ENCODE measurements around the gene KCNH4.
A peak's percentile ranks its signal among the peaks of the same experiment; 100 is the strongest.

Gene KCNH4

DNA sequence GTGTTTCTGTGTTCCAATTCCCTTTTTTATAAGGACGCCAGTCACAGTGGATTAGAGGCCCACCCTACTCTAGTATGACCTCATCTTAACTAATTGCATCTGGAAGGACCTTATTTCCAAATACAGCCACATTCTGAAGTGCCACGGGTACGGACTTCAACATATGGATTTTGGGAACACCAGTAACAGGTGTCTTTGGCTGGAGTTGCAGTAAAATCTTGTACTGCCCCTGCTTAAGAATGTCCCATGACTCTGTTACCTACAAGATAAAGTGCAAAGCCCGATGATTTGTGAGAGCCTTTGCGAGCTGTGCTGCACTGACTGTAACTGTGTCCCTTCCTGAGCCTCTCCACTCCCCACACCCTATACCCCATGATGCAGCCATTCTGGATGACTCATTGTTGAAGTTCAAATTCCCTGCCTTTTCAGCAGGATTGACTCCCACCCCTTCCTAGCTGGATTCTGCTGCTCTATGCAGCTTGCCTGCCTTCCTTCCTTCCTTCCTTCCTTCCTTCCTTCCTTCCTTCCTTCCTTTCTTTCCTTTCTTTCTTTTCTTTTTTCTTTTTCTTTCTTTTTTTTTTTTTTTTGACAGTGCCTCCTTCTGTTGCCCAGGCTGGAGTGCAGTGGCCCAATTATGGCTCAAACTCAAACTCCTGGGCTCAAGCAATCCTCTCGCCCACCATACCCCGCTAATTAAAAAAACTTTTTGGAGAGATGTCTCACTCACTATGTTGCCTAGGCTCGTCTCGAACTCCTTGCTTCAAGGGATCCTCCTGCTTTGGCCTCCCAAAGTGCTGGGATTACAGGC lies 2.2 kb upstream of the KCNH4 start:
- H3K4me1 ChIP-seq (ENCODE audit: insufficient read depth, poor library complexity, severe bottlenecking), result no peaks in the 10 kb centered on the region
- DNase-seq (ENCODE audit: low spot score), result no peak
- no peaks in the 10 kb centered on the region for H3K9me3 ChIP-seq (ENCODE audit: severe bottlenecking)
- no peak for ATAC-seq (ENCODE audit: low read depth)
- H3K4me3 ChIP-seq (ENCODE audit: severe bottlenecking), result no peak overlapping the region
- no peaks in the 10 kb centered on the region for H3K36me3 ChIP-seq (ENCODE audit: low read depth)
- H3K27ac ChIP-seq (ENCODE audit: poor library complexity, severe bottlenecking), result no peak overlapping the region
- TF ChIP-seq, protein P1, sequence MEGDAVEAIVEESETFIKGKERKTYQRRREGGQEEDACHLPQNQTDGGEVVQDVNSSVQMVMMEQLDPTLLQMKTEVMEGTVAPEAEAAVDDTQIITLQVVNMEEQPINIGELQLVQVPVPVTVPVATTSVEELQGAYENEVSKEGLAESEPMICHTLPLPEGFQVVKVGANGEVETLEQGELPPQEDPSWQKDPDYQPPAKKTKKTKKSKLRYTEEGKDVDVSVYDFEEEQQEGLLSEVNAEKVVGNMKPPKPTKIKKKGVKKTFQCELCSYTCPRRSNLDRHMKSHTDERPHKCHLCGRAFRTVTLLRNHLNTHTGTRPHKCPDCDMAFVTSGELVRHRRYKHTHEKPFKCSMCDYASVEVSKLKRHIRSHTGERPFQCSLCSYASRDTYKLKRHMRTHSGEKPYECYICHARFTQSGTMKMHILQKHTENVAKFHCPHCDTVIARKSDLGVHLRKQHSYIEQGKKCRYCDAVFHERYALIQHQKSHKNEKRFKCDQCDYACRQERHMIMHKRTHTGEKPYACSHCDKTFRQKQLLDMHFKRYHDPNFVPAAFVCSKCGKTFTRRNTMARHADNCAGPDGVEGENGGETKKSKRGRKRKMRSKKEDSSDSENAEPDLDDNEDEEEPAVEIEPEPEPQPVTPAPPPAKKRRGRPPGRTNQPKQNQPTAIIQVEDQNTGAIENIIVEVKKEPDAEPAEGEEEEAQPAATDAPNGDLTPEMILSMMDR (IDR thresholded peaks at IDR 0.05; ENCODE audit: poor library complexity, severe bottlenecking), result no peak
- H3K27me3 ChIP-seq (ENCODE audit: insufficient read depth, poor library complexity, severe bottlenecking), result peaks cover 28% of the 10 kb centered on the region

DNA sequence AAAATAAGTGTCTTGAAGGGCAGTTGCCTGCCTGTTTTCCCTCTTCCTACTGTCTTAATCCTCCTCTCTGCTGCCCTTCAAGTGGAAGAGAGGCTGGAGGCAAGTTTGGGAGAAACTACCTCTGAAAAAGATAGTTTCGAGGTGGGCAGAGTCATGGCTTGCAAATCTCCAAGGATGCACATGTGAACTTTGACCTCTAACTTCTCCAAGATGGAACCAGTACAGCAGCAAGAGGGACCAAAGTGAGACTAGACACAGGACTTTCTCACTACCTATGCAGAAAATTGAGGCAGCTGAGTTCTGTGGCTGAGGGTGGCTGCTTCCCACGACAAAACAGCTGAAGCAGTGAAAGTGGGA lies 887 bp upstream of the KCNH4 start:
- TF ChIP-seq, protein P1 (IDR thresholded peaks at IDR 0.05; ENCODE audit: poor library complexity, severe bottlenecking), result no peak
- Histone ChIP-seq H3K4me3 (ENCODE audit: severe bottlenecking) (no peak overlapping the region), H3K9me3 (ENCODE audit: severe bottlenecking) (no peaks in the 10 kb centered on the region)

DNA sequence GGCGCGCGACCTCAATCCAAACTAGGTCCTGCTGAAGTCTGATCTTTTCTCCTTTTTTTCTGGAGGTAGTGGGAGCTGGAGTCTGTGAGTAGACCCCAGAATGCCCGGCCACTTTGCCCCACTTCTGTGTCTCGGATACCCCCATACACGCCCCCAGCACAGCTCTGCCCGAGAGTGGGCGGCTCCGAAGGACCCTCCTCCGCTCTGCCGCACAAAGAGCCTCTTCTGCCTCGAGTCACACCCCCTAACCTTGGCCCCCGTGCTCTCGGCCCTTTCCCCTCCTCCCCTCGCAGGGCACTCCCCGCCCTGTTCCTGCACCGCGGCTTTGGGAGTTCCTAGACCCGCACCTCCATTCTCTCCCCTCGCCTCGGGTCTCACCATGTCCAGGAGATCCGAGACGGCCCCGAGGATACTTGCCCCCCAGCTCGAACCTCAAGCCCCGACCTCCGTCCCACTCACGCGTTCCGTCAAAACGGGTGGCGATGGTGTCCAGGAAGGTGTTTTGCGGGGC lies 476 bp downstream of the KCNH4 start:
- H3K4me3 ChIP-seq (ENCODE audit: severe bottlenecking), result peak overlapping the region; percentile 23
- H3K9me3 ChIP-seq (ENCODE audit: severe bottlenecking), result no peaks in the 10 kb centered on the region
- H3K27ac ChIP-seq (ENCODE audit: poor library complexity, severe bottlenecking), result no peak overlapping the region
- TF ChIP-seq, protein P1 (IDR thresholded peaks at IDR 0.05; ENCODE audit: poor library complexity, severe bottlenecking), result no peak
- peaks cover 28% of the 10 kb centered on the region for H3K27me3 ChIP-seq (ENCODE audit: insufficient read depth, poor library complexity, severe bottlenecking)
- DNase-seq (ENCODE audit: low spot score) (no peak), ATAC-seq (ENCODE audit: low read depth) (no peak)
- H3K36me3 ChIP-seq (ENCODE audit: low read depth), result no peaks in the 10 kb centered on the region
- H3K4me1 ChIP-seq (ENCODE audit: insufficient read depth, poor library complexity, severe bottlenecking), result no peaks in the 10 kb centered on the region

More for the DNA sequence above, 887 bp upstream of the KCNH4 start:
- DNase-seq (ENCODE audit: low spot score), result no peak
- ATAC-seq (ENCODE audit: low read depth), result no peak
- Histone ChIP-seq H3K36me3 (ENCODE audit: low read depth) (no peaks in the 10 kb centered on the region), H3K27ac (ENCODE audit: poor library complexity, severe bottlenecking) (no peak overlapping the region), H3K27me3 (ENCODE audit: insufficient read depth, poor library complexity, severe bottlenecking) (peaks cover 28% of the 10 kb centered on the region), H3K4me1 (ENCODE audit: insufficient read depth, poor library complexity, severe bottlenecking) (no peaks in the 10 kb centered on the region)

DNA sequence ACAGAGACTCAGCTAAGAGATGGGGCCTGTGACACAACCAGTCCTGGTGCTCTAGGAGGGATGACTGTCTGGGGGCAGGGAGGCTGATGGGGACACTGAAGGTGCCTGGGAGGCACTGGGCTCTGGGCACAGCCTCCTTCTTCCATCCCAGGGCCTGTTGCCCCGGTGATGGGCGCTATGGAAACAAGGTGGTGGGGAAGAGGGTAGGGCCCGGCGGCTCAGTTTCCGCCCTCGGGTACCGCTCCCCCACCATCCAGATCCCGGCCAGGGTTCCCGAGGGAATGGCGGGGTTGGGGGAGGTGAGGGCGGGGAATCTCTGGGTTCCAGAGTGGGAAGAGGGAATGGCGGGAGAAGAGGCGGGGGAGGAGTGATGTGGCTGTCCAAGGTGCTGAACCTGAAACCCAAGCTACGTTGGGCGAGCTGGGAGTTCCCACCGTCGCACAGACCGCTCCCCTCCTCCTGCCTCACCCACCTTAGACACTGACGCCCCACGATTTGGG lies 981 bp downstream of the KCNH4 start:
- H3K4me3 ChIP-seq (ENCODE audit: severe bottlenecking), result no peak overlapping the region
- 0 out of 3 replicates have a peak, but pooled peaks have one; percentile 20 for ATAC-seq (ENCODE audit: low read depth)
- TF ChIP-seq, protein P1 (IDR thresholded peaks at IDR 0.05; ENCODE audit: poor library complexity, severe bottlenecking), result no peak
- H3K27ac ChIP-seq (ENCODE audit: poor library complexity, severe bottlenecking), result no peak overlapping the region
- peaks cover 28% of the 10 kb centered on the region for H3K27me3 ChIP-seq (ENCODE audit: insufficient read depth, poor library complexity, severe bottlenecking)
- no peak for DNase-seq (ENCODE audit: low spot score)
- H3K9me3 ChIP-seq (ENCODE audit: severe bottlenecking), result no peaks in the 10 kb centered on the region
- H3K4me1 ChIP-seq (ENCODE audit: insufficient read depth, poor library complexity, severe bottlenecking), result no peaks in the 10 kb centered on the region
- no peaks in the 10 kb centered on the region for H3K36me3 ChIP-seq (ENCODE audit: low read depth)

DNA sequence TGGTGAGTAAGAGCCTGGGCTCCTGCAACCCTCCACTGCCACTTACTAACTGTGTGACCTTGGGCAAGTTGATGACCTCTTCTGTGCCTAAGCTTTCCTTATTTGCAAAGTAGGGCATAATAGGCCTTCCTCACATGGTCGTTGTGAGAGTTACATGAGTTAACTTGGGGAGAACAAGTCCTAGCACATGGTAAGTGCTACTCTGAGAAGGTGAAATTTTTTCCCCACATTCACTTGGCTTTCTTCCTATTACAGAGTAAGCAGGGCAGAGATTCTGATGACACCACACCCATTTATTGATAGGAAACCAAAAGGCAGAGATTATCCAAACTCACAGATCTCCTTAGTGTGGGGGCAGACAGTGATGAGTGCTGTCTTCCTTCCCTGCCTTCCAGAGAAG lies 1.6 kb downstream of the KCNH4 start:
- Histone ChIP-seq H3K9me3 (ENCODE audit: severe bottlenecking) (no peaks in the 10 kb centered on the region), H3K4me3 (ENCODE audit: severe bottlenecking) (no peak overlapping the region), H3K27ac (ENCODE audit: poor library complexity, severe bottlenecking) (no peak overlapping the region), H3K36me3 (ENCODE audit: low read depth) (no peaks in the 10 kb centered on the region), H3K27me3 (ENCODE audit: insufficient read depth, poor library complexity, severe bottlenecking) (peaks cover 28% of the 10 kb centered on the region), H3K4me1 (ENCODE audit: insufficient read depth, poor library complexity, severe bottlenecking) (no peaks in the 10 kb centered on the region)
- TF ChIP-seq, protein P1 (IDR thresholded peaks at IDR 0.05; ENCODE audit: poor library complexity, severe bottlenecking), result no peak
- ATAC-seq (ENCODE audit: low read depth) (no peak), DNase-seq (ENCODE audit: low spot score) (no peak)
